ENCODE measurements around the gene MAGI2. TPM values are rescaled to one million over a fixed set of nuclear protein-coding genes. Genes with fewer than 3 reads are reported as not detected.

Gene MAGI2
- total RNA-seq, 1 donor from 2014 or later = 64.2 TPM

- Mint-ChIP-seq H3K4me3 (ENCODE audit: unreplicated experiment) (no peak overlapping the region), H3K27me3 (ENCODE audit: unreplicated experiment) (no peaks in the 10 kb centered on the region), H3K9me3 (ENCODE audit: unreplicated experiment) (no peaks in the 10 kb centered on the region), H3K27ac (ENCODE audit: unreplicated experiment) (no peak overlapping the region), H3K4me1 (ENCODE audit: low read depth, unreplicated experiment) (no peaks in the 10 kb centered on the region), H3K36me3 (ENCODE audit: unreplicated experiment) (no peaks in the 10 kb centered on the region)
- no peak for DNase-seq
- no peak for TF ChIP-seq CTCF (IDR thresholded peaks at IDR 0.05; ENCODE audit: partially characterized antibody, unreplicated experiment)
These were observed 18.2 kb upstream of the MAGI2 start for GRCh38 chr7:79471699-79472098.

GRCh38 chr7:79471283-79471682, 17.8 kb upstream of the MAGI2 start:
- no peaks in the 10 kb centered on the region for H3K36me3 Mint-ChIP-seq (ENCODE audit: unreplicated experiment)
- H3K4me1 Mint-ChIP-seq (ENCODE audit: low read depth, unreplicated experiment) = no peaks in the 10 kb centered on the region
- no peak overlapping the region for H3K4me3 Mint-ChIP-seq (ENCODE audit: unreplicated experiment)
- no peak for DNase-seq
- H3K27ac Mint-ChIP-seq (ENCODE audit: unreplicated experiment) = no peak overlapping the region
- TF ChIP-seq CTCF (IDR thresholded peaks at IDR 0.05; ENCODE audit: partially characterized antibody, unreplicated experiment) = no peak
- H3K9me3 Mint-ChIP-seq (ENCODE audit: unreplicated experiment) = no peaks in the 10 kb centered on the region
- no peaks in the 10 kb centered on the region for H3K27me3 Mint-ChIP-seq (ENCODE audit: unreplicated experiment)

GRCh38 chr7:79465551-79465950, 12.1 kb upstream of the MAGI2 start:
- DNase-seq = no peak
- Mint-ChIP-seq H3K4me3 (ENCODE audit: unreplicated experiment) (no peak overlapping the region), H3K27ac (ENCODE audit: unreplicated experiment) (no peak overlapping the region), H3K9me3 (ENCODE audit: unreplicated experiment) (no peaks in the 10 kb centered on the region), H3K4me1 (ENCODE audit: low read depth, unreplicated experiment) (no peaks in the 10 kb centered on the region), H3K36me3 (ENCODE audit: unreplicated experiment) (no peaks in the 10 kb centered on the region), H3K27me3 (ENCODE audit: unreplicated experiment) (no peaks in the 10 kb centered on the region)
- TF ChIP-seq CTCF (IDR thresholded peaks at IDR 0.05; ENCODE audit: partially characterized antibody, unreplicated experiment) = no peak

- no peaks in the 10 kb centered on the region for H3K27me3 Mint-ChIP-seq (ENCODE audit: unreplicated experiment)
- H3K9me3 Mint-ChIP-seq (ENCODE audit: unreplicated experiment) = no peaks in the 10 kb centered on the region
- no peak for TF ChIP-seq CTCF (IDR thresholded peaks at IDR 0.05; ENCODE audit: partially characterized antibody, unreplicated experiment)
- DNase-seq = no peak
- no peak overlapping the region for H3K4me3 Mint-ChIP-seq (ENCODE audit: unreplicated experiment)
- no peaks in the 10 kb centered on the region for H3K4me1 Mint-ChIP-seq (ENCODE audit: low read depth, unreplicated experiment)
- H3K36me3 Mint-ChIP-seq (ENCODE audit: unreplicated experiment) = no peaks in the 10 kb centered on the region
- no peak overlapping the region for H3K27ac Mint-ChIP-seq (ENCODE audit: unreplicated experiment)
These were observed 10.6 kb upstream of the MAGI2 start for GRCh38 chr7:79464051-79464450.

- H3K36me3 Mint-ChIP-seq (ENCODE audit: unreplicated experiment) = no peaks in the 10 kb centered on the region
- no peak for DNase-seq
- no peaks in the 10 kb centered on the region for H3K4me1 Mint-ChIP-seq (ENCODE audit: low read depth, unreplicated experiment)
- TF ChIP-seq CTCF (IDR thresholded peaks at IDR 0.05; ENCODE audit: partially characterized antibody, unreplicated experiment) = no peak
- H3K4me3 Mint-ChIP-seq (ENCODE audit: unreplicated experiment) = no peak overlapping the region
- no peak overlapping the region for H3K27ac Mint-ChIP-seq (ENCODE audit: unreplicated experiment)
- H3K27me3 Mint-ChIP-seq (ENCODE audit: unreplicated experiment) = no peaks in the 10 kb centered on the region
- no peaks in the 10 kb centered on the region for H3K9me3 Mint-ChIP-seq (ENCODE audit: unreplicated experiment)
These were observed 8.9 kb upstream of the MAGI2 start for GRCh38 chr7:79462390-79462789.

Measured in glutamatergic neuron (in vitro differentiated cells).